ENCODE data around the gene GPR17. TPM values are rescaled to one million over a fixed set of nuclear protein-coding genes. Genes with fewer than 3 reads are reported as not detected.

The GPR17 gene
- total RNA-seq, 1 donor from 2014 or later, result not detected

DNA sequence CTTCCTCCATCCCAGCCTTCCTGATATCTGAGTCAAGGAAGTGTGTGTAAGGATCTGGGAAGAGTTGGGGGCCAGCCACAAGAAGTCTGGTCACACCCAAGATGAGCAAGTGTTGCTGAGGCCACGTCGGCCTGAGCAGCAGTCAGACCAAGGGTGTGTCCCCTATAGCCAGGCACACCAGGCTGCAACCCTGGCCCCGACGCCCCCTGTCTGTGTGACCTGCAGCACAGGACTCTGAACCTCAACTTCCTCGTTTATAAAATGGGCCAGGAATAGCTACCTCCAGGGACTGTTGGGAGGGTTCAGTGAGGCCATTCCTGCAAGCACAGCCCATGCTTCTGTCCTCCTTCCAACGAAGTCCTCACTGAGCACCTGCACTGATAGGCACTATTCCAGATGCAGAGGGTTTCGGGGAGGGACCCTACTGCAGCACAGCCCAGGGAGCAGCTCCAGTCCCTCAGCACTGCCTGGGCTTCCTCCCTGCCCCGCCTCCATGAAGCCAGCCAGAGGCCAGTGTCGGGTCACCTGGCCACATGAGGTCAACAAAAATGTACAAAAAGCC lies 16.1 kb downstream of the GPR17 start:
- DNase-seq (peak; percentile 76), ATAC-seq (ENCODE audit: poor library complexity) (peak; percentile 33)
- intact Hi-C loops (cut with DNase I), result no loop called here

DNA sequence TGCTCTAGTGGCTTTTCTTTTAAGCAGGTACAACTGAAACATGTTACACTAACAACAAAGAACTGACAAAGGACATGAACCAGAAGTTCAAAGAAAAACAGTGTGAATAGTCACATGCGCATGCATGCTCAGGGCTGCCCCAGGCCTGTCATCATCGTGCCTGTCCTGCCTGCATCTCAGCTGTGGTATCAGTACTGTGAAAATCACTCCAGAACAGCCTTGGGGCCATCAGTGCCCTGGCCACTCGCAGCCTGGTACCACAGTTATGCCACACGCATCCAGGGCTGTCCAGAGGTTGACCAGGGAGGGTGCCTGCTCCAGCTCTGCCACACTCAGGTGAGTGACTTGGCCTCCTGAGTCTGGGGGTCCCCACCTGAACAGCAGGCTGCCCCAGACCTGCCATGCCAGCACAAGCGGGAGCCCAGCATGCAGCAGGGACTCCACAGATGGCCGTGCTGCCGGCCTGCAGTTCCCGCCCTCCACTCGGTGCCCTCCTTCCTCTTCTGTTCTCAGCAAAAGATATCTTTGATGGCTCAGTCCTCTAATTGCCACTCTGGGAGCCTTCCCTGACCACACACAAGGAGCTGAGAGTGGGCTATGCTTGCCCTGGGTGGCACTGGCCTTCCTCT lies 17.1 kb downstream of the GPR17 start:
- peak; percentile 24 for ATAC-seq (ENCODE audit: poor library complexity)
- intact Hi-C loops (cut with DNase I), result no loop called here
- no peak for DNase-seq

DNA sequence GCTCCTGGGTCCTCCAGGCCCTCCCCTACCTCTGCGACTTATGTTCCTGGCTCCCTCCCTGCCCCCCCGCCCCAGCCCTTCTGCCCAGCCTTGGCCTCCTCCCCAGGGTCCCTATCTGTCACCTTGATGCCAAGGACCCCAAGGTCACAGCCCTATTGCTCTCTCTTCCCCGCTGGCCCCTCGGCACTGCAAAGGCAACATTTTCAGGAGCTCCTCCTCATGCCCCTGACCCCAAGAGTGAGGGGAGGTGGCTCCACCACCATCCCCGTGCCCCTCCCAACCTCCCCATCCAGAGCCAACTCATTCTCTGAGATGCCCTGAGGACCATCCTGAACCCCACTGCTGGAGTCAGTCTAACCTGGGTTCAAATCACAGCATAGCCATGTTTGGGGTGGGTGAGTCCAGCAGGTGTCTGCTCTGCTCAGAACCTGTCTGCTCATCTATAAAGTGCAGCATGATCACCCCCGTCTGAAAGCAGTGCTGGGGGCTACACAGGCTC lies 17.7 kb downstream of the GPR17 start:
- ATAC-seq (ENCODE audit: poor library complexity) (no peak), DNase-seq (no peak)
- intact Hi-C loops (cut with DNase I), result no loop called here

GRCh38 chr2:127664065-127664894 lies 18.3 kb downstream of the GPR17 start:
- peak; percentile 26 for ATAC-seq (ENCODE audit: poor library complexity)

GRCh38 chr2:127664895-127665225 lies 18.9 kb downstream of the GPR17 start:
- DNase-seq (no peak), ATAC-seq (ENCODE audit: poor library complexity) (no peak)
- intact Hi-C loops (cut with DNase I), result no loop called here

More at GRCh38 chr2:127664065-127664894, 18.3 kb downstream of the GPR17 start:
- DNase-seq, result peak; percentile 56
- intact Hi-C loops (cut with DNase I), result no loop called here

DNA sequence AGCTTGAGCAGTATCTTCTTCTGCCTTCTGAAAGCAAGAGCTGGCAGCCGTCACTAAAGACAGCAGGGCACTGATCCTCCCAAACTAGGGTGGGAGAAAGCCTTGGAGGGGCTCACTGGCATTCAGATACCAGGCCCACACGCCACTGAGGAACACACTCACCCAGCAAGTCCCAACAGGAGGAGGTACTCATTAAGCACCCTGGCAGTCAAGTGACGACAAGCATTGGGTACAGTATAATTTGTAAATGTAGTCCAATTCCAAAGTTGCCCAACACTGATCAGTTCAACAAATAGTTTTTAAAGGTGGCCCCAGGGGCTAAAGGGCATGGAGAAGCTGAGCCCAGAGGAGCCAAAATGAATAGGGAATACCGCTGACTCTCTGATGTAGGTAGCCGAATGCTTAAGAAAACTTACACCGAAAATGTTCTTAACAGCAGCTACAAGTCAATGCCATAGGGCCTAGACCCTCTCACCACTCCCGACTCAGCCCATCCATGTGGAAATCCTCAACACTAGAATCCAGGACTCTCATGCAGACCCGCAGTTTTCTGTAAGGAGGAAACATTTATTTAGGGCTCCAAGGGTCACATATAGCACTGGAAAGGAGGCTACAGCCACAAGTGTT lies 19.4 kb downstream of the GPR17 start:
- DNase-seq, result no peak
- intact Hi-C loops (cut with DNase I), result no loop called here
- no peak for ATAC-seq (ENCODE audit: poor library complexity)

- DNase-seq (no peak), ATAC-seq (ENCODE audit: poor library complexity) (no peak)
- intact Hi-C loops (cut with DNase I), result no loop called here
Measured at GRCh38 chr2:127669056-127669455, 23.1 kb downstream of the GPR17 start.

DNA sequence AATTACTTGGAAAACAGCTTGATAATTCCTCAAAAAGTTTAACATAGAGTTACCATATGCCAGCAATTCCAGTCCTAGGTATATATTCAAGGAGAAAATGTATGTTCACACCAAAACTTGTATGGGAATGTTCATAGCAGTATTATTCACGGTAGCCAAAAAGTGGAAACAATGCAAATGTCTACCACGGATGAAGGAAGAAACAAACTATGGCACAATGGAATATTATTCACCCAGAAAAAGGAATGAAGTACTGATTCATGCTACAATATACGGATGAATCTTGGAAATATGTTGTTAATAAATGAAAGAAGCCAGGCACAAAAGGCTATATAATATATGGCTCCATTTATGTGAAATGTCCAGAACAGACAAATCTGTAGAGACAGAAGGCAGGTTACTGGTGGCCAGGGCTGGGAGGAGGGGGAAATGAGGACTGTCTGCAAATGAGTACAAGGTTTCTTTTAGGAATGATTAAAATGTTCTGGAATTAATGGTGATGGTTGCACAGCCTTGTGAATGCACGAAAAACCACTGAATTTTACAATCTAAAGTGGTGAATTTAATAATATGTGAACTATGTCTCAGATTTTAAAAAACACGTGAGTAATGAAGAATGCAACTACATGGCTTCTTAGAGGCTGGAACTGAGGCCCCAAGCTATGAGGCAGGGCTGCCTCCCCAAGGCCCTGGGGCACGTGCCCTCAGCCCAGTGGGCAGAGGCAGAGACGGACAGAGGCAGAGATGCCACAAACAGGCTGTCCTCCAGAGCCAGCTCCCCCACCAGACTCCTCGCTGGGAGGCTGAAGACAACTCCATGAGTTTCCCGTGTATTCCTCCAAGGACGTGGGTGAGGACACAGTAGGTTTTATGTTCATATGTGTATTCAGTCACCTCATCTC lies 24.4 kb downstream of the GPR17 start:
- ATAC-seq (ENCODE audit: poor library complexity), result no peak
- DNase-seq, result no peak
- intact Hi-C loops (cut with DNase I), result no loop called here

- intact Hi-C loops (cut with DNase I), result no loop called here
- DNase-seq (no peak), ATAC-seq (ENCODE audit: poor library complexity) (no peak)
Measured at GRCh38 chr2:127670957-127671290, 25.0 kb downstream of the GPR17 start.

DNA sequence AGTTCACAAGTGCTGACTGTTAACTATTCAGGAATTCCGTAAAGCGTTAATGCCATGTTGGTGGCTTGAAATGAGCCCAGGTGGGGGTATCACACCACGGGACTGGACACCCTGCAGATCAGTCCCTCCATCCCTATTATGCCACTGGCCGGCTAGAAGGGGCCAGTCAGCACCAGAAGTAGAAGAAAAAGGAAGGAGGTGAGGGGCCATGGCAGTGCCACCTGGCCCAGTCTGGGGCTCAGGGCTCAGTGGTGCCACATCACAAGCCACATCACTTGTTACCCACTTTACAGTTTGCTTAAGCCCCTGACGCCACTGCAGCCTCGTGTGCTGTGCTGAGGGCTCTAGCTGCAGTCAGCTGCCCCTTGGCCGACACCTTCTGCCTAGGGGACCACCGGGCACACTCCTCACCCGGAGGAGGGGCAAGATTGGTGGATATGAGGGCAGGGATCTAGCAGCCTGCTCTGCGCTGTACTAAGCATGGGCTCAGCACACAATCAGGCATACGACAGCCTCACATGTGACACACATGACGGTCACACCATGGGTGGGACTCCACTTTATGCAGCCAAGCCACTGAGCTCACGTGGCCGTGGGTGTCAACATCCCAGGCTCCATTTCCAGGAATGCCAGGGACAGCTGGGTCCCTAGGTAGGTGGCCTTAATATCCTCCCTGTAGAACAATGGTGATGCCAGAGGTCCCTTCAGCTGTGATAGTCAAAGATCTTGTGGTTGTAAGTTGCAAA lies 25.8 kb downstream of the GPR17 start:
- intact Hi-C loops (cut with DNase I), result no loop called here
- ATAC-seq (ENCODE audit: poor library complexity) (no peak), DNase-seq (no peak)

DNA sequence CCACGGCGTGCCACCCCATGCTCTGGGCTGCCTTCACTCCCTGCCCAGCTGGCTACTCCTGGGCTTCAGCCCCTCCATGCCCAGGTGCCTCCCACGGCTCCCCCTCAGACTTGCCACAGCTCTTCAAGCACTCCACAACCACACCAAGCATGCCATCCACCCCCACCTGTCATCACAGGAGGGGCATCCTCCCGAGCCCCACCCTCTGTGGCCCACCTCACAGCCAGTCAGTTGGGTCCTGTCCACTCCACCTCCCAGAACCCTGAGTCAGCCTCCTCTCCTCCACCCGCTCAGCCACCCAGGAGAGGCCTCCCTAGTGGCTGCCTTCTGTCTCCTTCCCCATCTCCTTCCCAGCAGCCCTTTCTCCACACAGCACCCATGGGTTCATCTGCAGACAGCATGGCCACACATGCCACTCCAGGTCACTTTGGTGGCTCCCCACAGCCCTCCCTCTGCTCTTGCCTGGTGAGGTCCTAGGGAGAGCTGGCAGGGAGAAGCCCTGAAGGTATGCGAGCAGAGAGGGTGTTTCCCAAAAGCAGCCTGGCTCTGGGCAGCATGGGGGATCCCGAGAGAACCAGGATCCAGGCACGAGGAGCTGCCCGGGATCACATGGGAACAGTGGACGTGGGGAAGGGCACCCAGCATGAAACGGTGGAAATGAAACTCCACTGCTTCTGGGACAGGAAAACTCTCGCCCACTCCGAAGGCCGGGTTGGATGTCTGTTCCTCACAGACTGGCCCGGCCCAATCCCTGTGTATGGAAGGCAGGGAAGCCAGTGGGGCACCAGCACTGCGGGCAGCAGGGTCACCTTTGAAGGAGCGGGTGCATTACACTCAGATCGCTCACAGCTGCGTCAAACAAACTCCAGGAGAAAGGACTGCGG lies 26.6 kb downstream of the GPR17 start:
- peak; percentile 55 for DNase-seq
- ATAC-seq (ENCODE audit: poor library complexity), result peak; percentile 30
- intact Hi-C loops (cut with DNase I), result no loop called here

GRCh38 chr2:127673291-127674069 lies 27.5 kb downstream of the GPR17 start:
- ATAC-seq (ENCODE audit: poor library complexity) (no peak), DNase-seq (no peak)
- intact Hi-C loops (cut with DNase I), result no loop called here

DNA sequence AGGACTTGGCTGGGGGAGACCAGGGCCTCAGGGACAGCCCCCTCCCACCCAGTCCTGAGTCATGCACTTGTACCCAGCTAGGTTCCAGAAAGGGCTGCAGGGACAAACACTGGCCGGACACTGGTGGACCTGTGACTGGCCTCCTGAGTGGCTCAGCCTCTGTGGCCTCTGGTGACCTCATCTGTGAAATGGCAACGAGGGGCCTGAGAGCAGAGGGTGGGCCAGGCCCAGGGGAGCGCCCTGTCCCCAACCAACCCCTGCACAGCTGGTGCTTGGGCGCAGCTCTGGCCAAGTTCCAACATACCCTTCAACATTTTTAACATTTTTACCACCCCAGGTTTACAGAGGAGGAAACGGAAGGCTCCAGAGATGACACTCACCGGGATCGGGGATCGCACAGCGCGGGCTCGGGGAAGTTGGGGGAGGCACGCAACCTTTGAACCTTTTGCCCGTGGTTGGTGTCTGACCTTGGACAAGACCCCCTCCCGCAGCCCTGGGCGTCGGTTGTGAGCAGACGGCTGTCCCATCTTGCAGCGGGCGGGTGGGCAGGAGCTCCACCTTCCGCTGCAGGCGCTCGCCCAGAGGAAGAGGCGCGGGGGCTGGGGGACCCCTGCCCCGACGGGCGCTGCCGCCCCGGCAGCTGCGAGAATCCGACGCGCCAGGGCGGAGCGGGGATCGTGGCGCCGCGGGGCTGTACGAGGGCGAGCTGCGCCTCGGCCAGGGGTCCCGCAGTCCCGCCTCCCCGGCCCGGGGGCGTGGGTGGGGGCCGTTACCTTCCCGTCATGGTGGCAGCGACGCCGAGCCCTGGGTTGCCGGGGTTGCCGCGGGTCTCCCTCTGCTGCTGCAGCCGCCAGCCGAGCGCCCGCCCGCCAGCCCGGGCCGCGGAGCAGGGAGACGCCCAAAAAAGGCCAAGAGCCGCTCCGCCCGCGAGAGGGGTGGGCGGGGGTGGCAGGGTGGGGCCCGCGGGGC lies 28.6 kb downstream of the GPR17 start:
- DNase-seq, result peak; percentile 73
- intact Hi-C loops (cut with DNase I), result loop anchor here (5.0 kb wide), 1 partner anchor 37 kb away; no protein-coding TSS in a partner anchor
- ATAC-seq (ENCODE audit: poor library complexity), result peak; percentile 51

DNA sequence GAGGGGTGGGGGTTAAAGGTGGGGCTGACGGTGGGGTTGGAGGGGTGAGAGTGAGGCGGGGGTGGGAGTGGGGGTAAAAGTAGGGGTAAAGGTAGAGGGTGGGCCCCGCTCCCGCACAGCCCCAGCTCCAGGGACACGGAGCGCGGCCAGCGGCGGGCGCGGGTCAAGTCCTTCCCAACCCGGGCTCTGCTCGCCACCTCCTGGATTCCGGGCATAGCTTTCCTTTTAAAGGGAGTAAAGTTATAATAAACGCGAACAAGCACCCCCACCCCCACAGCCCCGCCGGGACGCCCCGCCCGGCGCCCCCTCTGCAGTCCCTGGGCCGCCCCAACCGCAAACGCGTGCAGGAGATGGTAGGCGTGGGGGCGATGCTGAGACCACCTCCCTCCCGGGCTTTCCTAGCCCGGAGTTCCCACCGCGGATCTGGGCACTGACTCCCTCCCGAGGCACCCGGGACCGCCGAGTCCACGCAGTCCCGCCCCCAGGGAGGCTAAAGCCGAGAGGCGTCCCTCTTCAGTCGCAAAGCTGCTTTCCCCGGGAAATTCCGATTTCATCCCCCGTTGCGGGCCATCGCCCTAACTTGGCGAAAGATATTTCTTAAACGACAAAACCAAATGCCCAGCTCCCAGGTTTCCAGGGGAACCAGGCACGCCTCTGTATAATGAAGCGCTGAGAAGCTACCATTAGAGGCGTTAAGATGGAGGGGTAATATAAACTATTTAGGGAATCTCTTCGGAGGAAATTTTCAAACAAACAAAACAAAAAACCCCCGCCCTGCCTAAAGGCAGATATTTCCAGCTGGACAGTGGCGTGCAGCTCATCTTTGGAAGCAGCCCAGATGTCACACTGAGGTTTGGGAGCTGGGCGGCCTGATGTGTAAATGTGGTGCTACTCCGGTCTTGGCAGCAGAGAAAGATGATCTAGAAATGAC lies 29.6 kb downstream of the GPR17 start, which contains the start of gene LIMS2:
Gene LIMS2 (minus strand): TSS at position 200 of the 931 bp plus-strand sequence. CDS start 506 bp downstream, outside the sequence.
- peak; percentile 75 for DNase-seq
- intact Hi-C loops (cut with DNase I), result loop anchor here (5.0 kb wide), 1 partner anchor 38 kb away; no protein-coding TSS in a partner anchor
- peak; percentile 60 for ATAC-seq (ENCODE audit: poor library complexity)

Measured in Right ventricle myocardium superior (tissue), 1 donor.